Upper lobe of left lung (tissue), 6 donors: ENCODE data around the gene ATP5PO. TPM values are rescaled to one million over a fixed set of nuclear protein-coding genes. Genes with fewer than 3 reads are reported as not detected.

Experiments
- ATAC-seq, 2 donors: fragments of 200-7000 bp; cut with Tn5 transposase; one replicate each; pipeline ENCODE4 v1.9.1; 2022; ENCODE audit warnings: mild to moderate bottlenecking in 2 of 2, moderate library complexity in 2 of 2; ENCODE audit not compliant: low FRiP score in 2 of 2
- DNase-seq, 2 donors: peaks; one replicate each; pipeline ENCODE4 v3.0.0-alpha.2; 2019 to 2020
- H3K27ac ChIP-seq, 4 donors: fragments of 200-600 bp; sonication (generic); one replicate each; pipeline ENCODE4 v1.5.1; 2016 to 2019
- H3K27me3 ChIP-seq, 4 donors: fragments of 200-600 bp; sonication (generic); one replicate each; pipeline ENCODE4 v1.5.1; 2017 to 2019
- H3K36me3 ChIP-seq, 4 donors: fragments of 200-600 bp; sonication (generic); one replicate each; pipeline ENCODE4 v1.5.1; 2016 to 2019
- H3K4me1 ChIP-seq, 4 donors: fragments of 200-600 bp; sonication (generic); one replicate each; pipeline ENCODE4 v1.5.1; 2018 to 2019
- H3K4me3 ChIP-seq, 4 donors: fragments of 200-600 bp; sonication (generic); one replicate each; pipeline ENCODE4 v1.5.1; 2017 to 2019; ENCODE audit warnings: mild to moderate bottlenecking in 2 of 4, moderate library complexity in 1 of 4
- H3K9me3 ChIP-seq, 4 donors: fragments of 200-600 bp; sonication (generic); one replicate each; pipeline ENCODE4 v1.5.1; 2018 to 2019
- EP300 ChIP-seq, 4 donors: sonication (generic); formaldehyde crosslinking; IDR thresholded peaks; one replicate each; pipeline ENCODE4 v1.5.1; 2017; ENCODE audit warnings: antibody characterized with exemption in 4 of 4, control low read depth in 2 of 4
- POLR2A ChIP-seq, 4 donors: fragments of 450-650 bp; IDR thresholded peaks; one replicate each; pipeline ENCODE4 v1.5.1; 2016 to 2017; ENCODE audit warnings: antibody characterized with exemption in 4 of 4, mild to moderate bottlenecking in 2 of 4
- POLR2AphosphoS5 ChIP-seq, 2 donors: sonication (generic); formaldehyde crosslinking; IDR thresholded peaks; one replicate each; pipeline ENCODE4 v1.5.1; 2017; ENCODE audit warnings: antibody characterized with exemption in 2 of 2
- WGBS, 2 donors: methylation state at CpG; one replicate each; pipeline ENCODE4 v1.1.5; 2017 to 2018; 5-methylcytosine and 5-hydroxymethylcytosine counted together
- total RNA-seq, 6 donors: library from RNA; depleted of rRNA in 4 of 6; stranded (reverse); fragments of >200 nt in 4 of 6; gene quantifications; one replicate each; pipeline versions ENCODE4 v1.1.0 to v1.2.1, GENCODE V29; 2016 to 2021
- TF ChIP-seq, protein P1 (sequence below), 6 experiments: fragments of 450-650 bp in 4 of 6; fragments of 200-600 bp in 2 of 6; sonication (generic) in 2 of 6; IDR thresholded peaks; one replicate each; pipeline ENCODE4 v1.5.1; 2016 to 2019; ENCODE audit warnings: antibody characterized with exemption in 6 of 6
- donor health status: DM: no; HTN: no; CAD: no; lungs with moderate emphysema.
- donor health status: DM: no; HTN: yes; CAD: no; lungs with severe emphysema.

The ATP5PO gene
- total RNA-seq, 6 donors from 2014 or later, result 37.7 to 131 (median 102) TPM

DNA sequence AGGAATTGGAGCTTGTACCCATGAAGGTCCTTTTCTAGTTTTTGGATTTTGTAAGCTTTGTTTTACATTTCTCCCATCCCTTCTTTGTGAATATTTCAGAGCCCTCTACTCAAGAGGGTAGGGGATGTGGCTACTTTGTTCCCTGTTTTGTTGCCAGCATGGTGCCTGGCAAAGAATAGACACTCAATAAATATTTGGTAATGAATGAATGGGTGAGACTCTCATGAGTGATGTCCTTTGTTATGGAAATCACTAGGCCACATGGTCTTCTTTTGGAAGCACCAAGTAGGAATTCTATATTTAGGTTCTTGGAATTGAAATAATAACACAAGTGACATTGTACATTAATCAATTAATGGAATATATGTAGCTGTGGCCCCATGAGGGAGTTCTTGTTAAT is 26.8 kb upstream of the ATP5PO start:
- Histone ChIP-seq H3K4me1 (peaks cover 5 to 11% (median 7%) of the 10 kb centered on the region in 4 donors), H3K27ac (no peak overlapping the region)
- DNase-seq, result no peak

DNA sequence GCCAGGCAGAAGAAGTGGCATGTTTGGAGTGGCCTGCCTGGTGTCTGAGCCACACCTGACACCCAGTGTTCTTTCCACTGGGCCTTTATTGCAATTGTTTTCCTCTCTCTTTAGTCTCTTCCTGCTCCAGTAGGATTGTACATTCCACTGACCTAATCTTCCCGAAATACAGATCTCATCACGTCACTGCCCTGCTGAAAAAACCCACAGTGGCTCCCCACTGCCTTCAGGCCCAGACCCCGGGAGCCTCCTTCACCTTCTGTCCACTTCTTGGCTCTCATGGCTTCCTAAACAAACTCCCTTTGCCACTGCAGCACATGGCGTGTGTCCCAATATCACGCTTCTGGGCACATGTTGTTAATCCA is 25.3 kb upstream of the ATP5PO start:
- TF ChIP-seq EP300 (IDR thresholded peaks at IDR 0.05), result no peak
- no peak for TF ChIP-seq POLR2AphosphoS5 (IDR thresholded peaks at IDR 0.05)
- TF ChIP-seq, protein P1, sequence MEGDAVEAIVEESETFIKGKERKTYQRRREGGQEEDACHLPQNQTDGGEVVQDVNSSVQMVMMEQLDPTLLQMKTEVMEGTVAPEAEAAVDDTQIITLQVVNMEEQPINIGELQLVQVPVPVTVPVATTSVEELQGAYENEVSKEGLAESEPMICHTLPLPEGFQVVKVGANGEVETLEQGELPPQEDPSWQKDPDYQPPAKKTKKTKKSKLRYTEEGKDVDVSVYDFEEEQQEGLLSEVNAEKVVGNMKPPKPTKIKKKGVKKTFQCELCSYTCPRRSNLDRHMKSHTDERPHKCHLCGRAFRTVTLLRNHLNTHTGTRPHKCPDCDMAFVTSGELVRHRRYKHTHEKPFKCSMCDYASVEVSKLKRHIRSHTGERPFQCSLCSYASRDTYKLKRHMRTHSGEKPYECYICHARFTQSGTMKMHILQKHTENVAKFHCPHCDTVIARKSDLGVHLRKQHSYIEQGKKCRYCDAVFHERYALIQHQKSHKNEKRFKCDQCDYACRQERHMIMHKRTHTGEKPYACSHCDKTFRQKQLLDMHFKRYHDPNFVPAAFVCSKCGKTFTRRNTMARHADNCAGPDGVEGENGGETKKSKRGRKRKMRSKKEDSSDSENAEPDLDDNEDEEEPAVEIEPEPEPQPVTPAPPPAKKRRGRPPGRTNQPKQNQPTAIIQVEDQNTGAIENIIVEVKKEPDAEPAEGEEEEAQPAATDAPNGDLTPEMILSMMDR (IDR thresholded peaks at IDR 0.05), result no peak
- TF ChIP-seq POLR2A (IDR thresholded peaks at IDR 0.05), result no peak
- H3K36me3 ChIP-seq, result no peaks in the 10 kb centered on the region
- WGBS, 2 donors, result 70 to 76% methylated on average over 5 of the region's 5 CpGs
- H3K27me3 ChIP-seq, result no peaks in the 10 kb centered on the region
- peaks cover 0 to 16% (median 13%) of the 10 kb centered on the region in 4 donors for H3K4me1 ChIP-seq
- H3K27ac ChIP-seq, result peak overlapping the region in 2 of 4 donors; percentile 24 to 55
- no peaks in the 10 kb centered on the region for H3K9me3 ChIP-seq
- no peak overlapping the region for H3K4me3 ChIP-seq
- ATAC-seq (no peak), DNase-seq (no peak)

More for the DNA sequence above, 26.8 kb upstream of the ATP5PO start:
- Histone ChIP-seq H3K4me3 (no peak overlapping the region), H3K27me3 (no peaks in the 10 kb centered on the region), H3K36me3 (no peaks in the 10 kb centered on the region), H3K9me3 (no peaks in the 10 kb centered on the region)
- no peak for ATAC-seq
- TF ChIP-seq POLR2AphosphoS5 (IDR thresholded peaks at IDR 0.05) (no peak), POLR2A (IDR thresholded peaks at IDR 0.05) (no peak), EP300 (IDR thresholded peaks at IDR 0.05) (no peak)
- TF ChIP-seq, protein P1 (IDR thresholded peaks at IDR 0.05), result no peak

DNA sequence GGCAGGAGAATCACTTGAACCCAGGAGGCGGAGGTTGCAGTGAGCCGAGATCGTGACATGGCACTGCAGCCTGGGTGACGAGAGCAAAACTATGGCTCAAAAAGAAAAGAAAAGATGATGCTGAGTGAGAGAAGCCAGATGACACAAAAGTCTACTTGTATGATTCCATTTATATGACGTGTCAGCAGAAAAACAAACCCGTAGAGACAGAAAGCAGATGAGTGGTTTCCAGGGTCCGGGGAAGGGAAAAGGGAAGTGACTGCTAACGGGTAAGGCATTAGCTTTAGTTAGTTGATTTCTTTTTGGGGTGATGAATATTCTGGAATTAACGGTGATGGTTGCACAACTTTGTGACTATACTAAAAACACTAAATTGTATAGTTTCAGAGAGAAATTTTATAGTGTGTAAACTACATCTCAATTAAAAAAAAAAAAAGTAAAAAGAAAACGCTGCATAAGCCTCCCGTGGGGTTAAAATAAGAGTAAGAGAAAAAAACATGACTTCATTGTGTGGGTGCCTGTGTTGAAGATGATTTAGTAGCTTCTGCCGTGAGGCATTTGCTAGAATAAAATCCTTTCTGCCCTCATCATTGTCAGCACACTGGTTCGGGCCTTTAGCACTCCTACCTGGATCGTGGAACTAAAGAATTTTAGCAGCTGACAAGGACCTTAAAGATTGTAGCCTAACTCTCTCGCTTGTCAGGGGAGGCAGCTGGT is 24.7 kb upstream of the ATP5PO start:
- no peak for DNase-seq
- whole genome bisulfite sequencing, 2 donors, result 81 to 88% methylated on average over 15 of the region's 15 CpGs
- Histone ChIP-seq H3K4me1 (peaks cover 0 to 18% (median 13%) of the 10 kb centered on the region in 4 donors), H3K36me3 (no peaks in the 10 kb centered on the region), H3K4me3 (no peak overlapping the region), H3K27ac (peak overlapping the region in 1 of 4 donors; percentile 24), H3K9me3 (no peaks in the 10 kb centered on the region), H3K27me3 (no peaks in the 10 kb centered on the region)
- TF ChIP-seq POLR2AphosphoS5 (IDR thresholded peaks at IDR 0.05) (no peak), EP300 (IDR thresholded peaks at IDR 0.05) (no peak), POLR2A (IDR thresholded peaks at IDR 0.05) (no peak)
- TF ChIP-seq, protein P1 (IDR thresholded peaks at IDR 0.05), result no peak
- ATAC-seq, result peak in 1 of 2 donors; percentile 51

DNA sequence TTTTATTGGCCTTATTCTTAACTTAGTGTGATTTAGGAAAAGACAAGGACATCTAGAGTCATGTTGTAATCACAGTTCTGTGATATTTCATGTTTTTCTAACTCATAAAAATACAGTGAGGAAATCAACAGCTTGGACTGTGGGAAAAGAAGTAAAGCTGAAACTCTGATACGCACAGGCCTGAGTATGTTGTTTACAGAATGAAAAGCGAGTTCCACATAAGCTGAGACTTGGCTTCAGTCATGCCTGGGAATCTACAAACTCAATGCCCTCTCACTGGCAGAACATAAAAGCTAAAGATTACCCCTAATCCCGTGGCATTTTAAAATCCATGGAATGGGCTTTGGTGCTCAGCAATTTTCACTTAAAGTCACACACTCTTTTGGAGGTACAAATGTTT is 23.6 kb upstream of the ATP5PO start:
- no peak overlapping the region for H3K27ac ChIP-seq
- DNase-seq (no peak), ATAC-seq (no peak)
- no peaks in the 10 kb centered on the region for H3K36me3 ChIP-seq
- no peaks in the 10 kb centered on the region for H3K9me3 ChIP-seq
- no peak overlapping the region for H3K4me3 ChIP-seq
- no peaks in the 10 kb centered on the region for H3K27me3 ChIP-seq
- 86% methylated on average over 3 of the region's 3 CpGs for WGBS, 2 donors
- peaks cover 0 to 18% (median 13%) of the 10 kb centered on the region in 4 donors for H3K4me1 ChIP-seq
- TF ChIP-seq POLR2A (IDR thresholded peaks at IDR 0.05), result no peak
- TF ChIP-seq, protein P1 (IDR thresholded peaks at IDR 0.05), result no peak
- TF ChIP-seq EP300 (IDR thresholded peaks at IDR 0.05), result no peak
- no peak for TF ChIP-seq POLR2AphosphoS5 (IDR thresholded peaks at IDR 0.05)

DNA sequence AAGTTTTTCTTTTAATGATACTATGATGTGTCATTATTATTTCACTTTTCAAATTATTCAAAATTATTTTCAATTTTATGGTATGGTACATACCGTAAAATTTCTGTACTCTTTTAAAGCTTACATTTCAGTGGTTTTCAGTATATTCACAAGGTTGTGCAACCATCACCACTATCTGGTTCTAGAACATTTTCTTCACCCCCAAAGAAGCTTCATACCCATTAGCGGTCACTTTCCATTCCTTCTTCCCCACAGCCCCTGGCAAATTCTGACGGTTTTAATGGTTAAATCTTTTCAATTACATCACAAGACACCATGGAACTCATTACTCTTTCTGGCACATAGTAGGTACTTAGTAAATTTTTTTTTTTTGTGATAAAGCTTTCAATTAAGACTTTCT is 22.8 kb upstream of the ATP5PO start:
- Histone ChIP-seq H3K4me1 (peaks cover 0 to 18% (median 13%) of the 10 kb centered on the region in 4 donors), H3K27ac (no peak overlapping the region), H3K4me3 (no peak overlapping the region), H3K36me3 (no peaks in the 10 kb centered on the region), H3K27me3 (no peaks in the 10 kb centered on the region), H3K9me3 (no peaks in the 10 kb centered on the region)
- 63 to 74% methylated on average over 3 of the region's 3 CpGs for WGBS, 2 donors
- ATAC-seq, result no peak
- no peak for DNase-seq
- TF ChIP-seq, protein P1 (IDR thresholded peaks at IDR 0.05), result no peak
- no peak for TF ChIP-seq EP300 (IDR thresholded peaks at IDR 0.05)
- no peak for TF ChIP-seq POLR2A (IDR thresholded peaks at IDR 0.05)
- no peak for TF ChIP-seq POLR2AphosphoS5 (IDR thresholded peaks at IDR 0.05)
